ENCODE results near the gene RFX8. TPM values are rescaled to one million over a fixed set of nuclear protein-coding genes. Genes with fewer than 3 reads are reported as not detected.

The RFX8 gene
- total RNA-seq, 1 experiment from 2014 or later, result not detected

DNA sequence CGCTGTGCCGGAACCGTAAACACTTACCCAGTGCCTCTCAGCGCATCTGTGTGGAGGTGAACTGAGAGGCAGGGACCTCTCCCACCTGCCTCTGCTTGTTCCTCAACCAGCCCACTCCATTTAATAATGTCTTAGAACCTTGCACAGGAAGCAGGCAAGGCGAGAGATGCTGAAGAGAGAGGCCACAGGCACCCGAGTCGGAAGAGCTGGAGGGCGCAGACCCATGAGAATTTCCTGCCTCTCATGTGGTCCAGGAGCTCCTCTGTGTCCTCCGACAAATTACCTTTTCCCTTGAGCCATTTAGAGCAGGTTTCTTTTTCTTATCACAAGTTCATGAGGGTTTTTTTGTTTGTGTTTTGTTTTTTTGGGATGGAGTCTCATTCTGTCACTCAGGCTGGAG is 4.9 kb upstream of the RFX8 start:
- ChIA-PET POLR2A (no interaction called here), CTCF (no interaction called here)
- Histone ChIP-seq H3K4me3 (ENCODE audit: low read depth, low read length) (no peak overlapping the region), H3K27me3 (replicated peaks; ENCODE audit: control insufficient read depth, insufficient read depth, low read length) (no peaks in the 10 kb centered on the region), H3K36me3 (ENCODE audit: control insufficient read depth, insufficient read depth, low read length) (no peaks in the 10 kb centered on the region), H3K9me3 (no peaks in the 10 kb centered on the region), H3K4me1 (0 out of 2 replicates have a peak, but pooled peaks cover 16% of the 10 kb centered on the region)
- BruUV-seq (replicated peaks), result no TSS peak
- Mint-ChIP-seq H3K4me1 (ENCODE audit: low read depth, unreplicated experiment) (peaks cover 27% of the 10 kb centered on the region), H3K36me3 (ENCODE audit: insufficient read depth, unreplicated experiment) (no peaks in the 10 kb centered on the region), H3K9me3 (ENCODE audit: unreplicated experiment) (no peaks in the 10 kb centered on the region), H3K27me3 (ENCODE audit: insufficient read depth, unreplicated experiment) (no peaks in the 10 kb centered on the region), H3K4me3 (ENCODE audit: unreplicated experiment) (no peak overlapping the region), H3K27ac (ENCODE audit: unreplicated experiment) (no peak overlapping the region)
- TF ChIP-seq CTCF (IDR thresholded peaks at IDR 0.05; ENCODE audit: insufficient read depth in 1 of 2, low read depth in 1 of 2, low read length in 1 of 2, severe bottlenecking in 1 of 2, unreplicated experiment in 1 of 2), result no peak
- no peak for DNase-seq
- intact Hi-C loops (cut with micrococcal nuclease; ENCODE audit: unreplicated experiment), result loop anchor here (2.0 kb wide), 1 partner anchor 23 kb away; no protein-coding TSS in a partner anchor

DNA sequence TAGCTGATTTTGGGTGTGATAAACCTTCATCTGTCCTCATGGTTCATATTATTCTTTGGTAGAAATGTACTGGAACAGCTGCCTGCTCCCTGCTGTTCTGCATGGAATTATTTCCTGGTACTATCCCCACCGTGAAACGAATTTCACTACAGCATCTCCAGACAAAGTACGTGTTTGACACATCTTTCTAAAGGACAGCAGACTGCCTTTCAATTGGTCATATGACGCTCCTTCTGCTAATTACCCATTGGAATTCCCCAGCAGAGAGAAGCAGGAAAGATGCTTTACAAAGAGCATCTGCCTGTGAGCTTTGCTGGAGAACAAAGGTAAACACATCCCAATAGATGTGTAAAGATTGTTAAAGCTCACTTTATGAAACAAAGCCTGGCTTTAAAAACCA is 4.4 kb upstream of the RFX8 start:
- Mint-ChIP-seq H3K4me3 (ENCODE audit: unreplicated experiment) (no peak overlapping the region), H3K9me3 (ENCODE audit: unreplicated experiment) (no peaks in the 10 kb centered on the region)
- intact Hi-C loops (cut with micrococcal nuclease; ENCODE audit: unreplicated experiment), result loop anchor here (2.0 kb wide), 1 partner anchor 23 kb away; no protein-coding TSS in a partner anchor

GRCh38 chr2:101478181-101479001 is 3.5 kb upstream of the RFX8 start:
- DNase-seq, result no peak
- no peak overlapping the region for H3K4me3 Mint-ChIP-seq (ENCODE audit: unreplicated experiment)
- TF ChIP-seq CTCF (IDR thresholded peaks at IDR 0.05; ENCODE audit: insufficient read depth in 1 of 2, low read depth in 1 of 2, low read length in 1 of 2, severe bottlenecking in 1 of 2, unreplicated experiment in 1 of 2), result no peak
- H3K9me3 Mint-ChIP-seq (ENCODE audit: unreplicated experiment), result no peaks in the 10 kb centered on the region
- ChIA-PET POLR2A (no interaction called here), CTCF (no interaction called here)
- no peaks in the 10 kb centered on the region for H3K9me3 ChIP-seq
- H3K4me1 ChIP-seq, result peaks cover 18% of the 10 kb centered on the region; the same call in 1 of the 2 replicates
- H3K4me1 Mint-ChIP-seq (ENCODE audit: low read depth, unreplicated experiment), result peaks cover 27% of the 10 kb centered on the region
- H3K27me3 ChIP-seq (replicated peaks; ENCODE audit: control insufficient read depth, insufficient read depth, low read length), result no peaks in the 10 kb centered on the region
- H3K27ac Mint-ChIP-seq (ENCODE audit: unreplicated experiment), result no peak overlapping the region
- no TSS peak for BruUV-seq (replicated peaks)
- no peaks in the 10 kb centered on the region for H3K27me3 Mint-ChIP-seq (ENCODE audit: insufficient read depth, unreplicated experiment)
- H3K36me3 ChIP-seq (ENCODE audit: control insufficient read depth, insufficient read depth, low read length), result no peaks in the 10 kb centered on the region
- no peak overlapping the region for H3K4me3 ChIP-seq (ENCODE audit: low read depth, low read length)
- no peaks in the 10 kb centered on the region for H3K36me3 Mint-ChIP-seq (ENCODE audit: insufficient read depth, unreplicated experiment)
- intact Hi-C loops (cut with micrococcal nuclease; ENCODE audit: unreplicated experiment), result loop anchor here (2.0 kb wide), 1 partner anchor 22 kb away; no protein-coding TSS in a partner anchor

More for the DNA sequence above, 4.4 kb upstream of the RFX8 start:
- no peak for TF ChIP-seq CTCF (IDR thresholded peaks at IDR 0.05; ENCODE audit: insufficient read depth in 1 of 2, low read depth in 1 of 2, low read length in 1 of 2, severe bottlenecking in 1 of 2, unreplicated experiment in 1 of 2)
- Histone ChIP-seq H3K9me3 (no peaks in the 10 kb centered on the region), H3K4me1 (0 out of 2 replicates have a peak, but pooled peaks cover 16% of the 10 kb centered on the region), H3K27me3 (replicated peaks; ENCODE audit: control insufficient read depth, insufficient read depth, low read length) (no peaks in the 10 kb centered on the region), H3K4me3 (ENCODE audit: low read depth, low read length) (no peak overlapping the region), H3K36me3 (ENCODE audit: control insufficient read depth, insufficient read depth, low read length) (no peaks in the 10 kb centered on the region)
- no peak for DNase-seq
- BruUV-seq (replicated peaks), result no TSS peak
- CTCF ChIA-PET, result no interaction called here
- no peak overlapping the region for H3K27ac Mint-ChIP-seq (ENCODE audit: unreplicated experiment)
- POLR2A ChIA-PET, result no interaction called here
- no peaks in the 10 kb centered on the region for H3K27me3 Mint-ChIP-seq (ENCODE audit: insufficient read depth, unreplicated experiment)
- H3K36me3 Mint-ChIP-seq (ENCODE audit: insufficient read depth, unreplicated experiment), result no peaks in the 10 kb centered on the region
- H3K4me1 Mint-ChIP-seq (ENCODE audit: low read depth, unreplicated experiment), result peaks cover 27% of the 10 kb centered on the region
